MM.1S (cell line): ENCODE data around the gene HOXB1.

Experiments
- DNase-seq: peaks from one replicate; pipeline ENCODE4 v3.0.0-alpha.2; 2015
- H2AFZ ChIP-seq: fragments of 300-600 bp; sonication (generic); 2 replicates; pipeline ENCODE4 v1.6.0; 2016; ENCODE audit warnings: antibody characterized with exemption, low read length
- H3F3A ChIP-seq: fragments of 300-600 bp; sonication (generic); 2 replicates; pipeline ENCODE4 v1.6.1; 2016; ENCODE audit warnings: mild to moderate bottlenecking, antibody characterized with exemption, low read length, moderate library complexity, mixed read lengths; ENCODE audit not compliant: insufficient read depth
- H3K27ac ChIP-seq: fragments of 300-600 bp; sonication (generic); 2 replicates; pipeline ENCODE4 v1.5.1; 2016; ENCODE audit warnings: mild to moderate bottlenecking, low read length
- H3K27me3 ChIP-seq: fragments of 300-600 bp; sonication (generic); replicated peaks from 2 replicates; pipeline ENCODE4 v1.6.0; 2016; ENCODE audit warnings: low read length; ENCODE audit not compliant: insufficient read depth
- H3K36me3 ChIP-seq: fragments of 300-600 bp; sonication (generic); replicated peaks from 2 replicates; pipeline ENCODE4 v1.6.1; 2016; ENCODE audit warnings: mild to moderate bottlenecking, low read length, mixed read lengths; ENCODE audit not compliant: insufficient read depth
- H3K4me1 ChIP-seq: fragments of 300-600 bp; sonication (generic); 2 replicates; pipeline ENCODE4 v1.6.1; 2016; ENCODE audit warnings: low read length, mixed read lengths
- H3K4me2 ChIP-seq: fragments of 300-600 bp; sonication (generic); 2 replicates; pipeline ENCODE4 v1.6.0; 2016; ENCODE audit warnings: low read depth, low read length
- H3K4me3 ChIP-seq: fragments of 300-600 bp; sonication (generic); 2 replicates; pipeline ENCODE4 v1.5.1; 2016; ENCODE audit warnings: low read length, mixed read lengths
- H3K79me2 ChIP-seq: fragments of 300-600 bp; sonication (generic); 2 replicates; pipeline ENCODE4 v1.6.1; 2016; ENCODE audit warnings: mixed run types, low read length, mixed read lengths
- H3K9ac ChIP-seq: fragments of 300-600 bp; sonication (generic); 2 replicates; pipeline ENCODE4 v1.6.1; 2016; ENCODE audit warnings: low read length, mixed read lengths
- H3K9me2 ChIP-seq: fragments of 300-600 bp; sonication (generic); replicated peaks from 2 replicates; pipeline ENCODE4 v1.6.1; 2016; ENCODE audit warnings: mild to moderate bottlenecking, low read length, mixed read lengths; ENCODE audit not compliant: insufficient read depth
- H3K9me3 ChIP-seq: fragments of 300-600 bp; sonication (generic); replicated peaks from 2 replicates; pipeline ENCODE4 v1.6.1; 2016; ENCODE audit warnings: mild to moderate bottlenecking, low read length, mixed read lengths; ENCODE audit not compliant: insufficient read depth
- H4K20me1 ChIP-seq: fragments of 300-600 bp; sonication (generic); 2 replicates; pipeline ENCODE4 v1.6.1; 2016; ENCODE audit warnings: mild to moderate bottlenecking, low read length, moderate library complexity, mixed read lengths; ENCODE audit not compliant: insufficient read depth
- EZH2 ChIP-seq: fragments of 300-600 bp; sonication (generic); optimal IDR thresholded peaks from 2 replicates; pipeline ENCODE3; 2017; ENCODE audit warnings: low read depth, mild to moderate bottlenecking, antibody characterized with exemption, low read length, mixed read lengths
- EZH2phosphoT487 ChIP-seq: fragments of 300-600 bp; sonication (generic); IDR thresholded peaks from 2 replicates; pipeline ENCODE4 v1.6.1; 2018; ENCODE audit warnings: antibody characterized with exemption, low read length
- TF ChIP-seq, protein P1 (sequence below): fragments of 300-600 bp; sonication (generic); IDR thresholded peaks from 2 replicates; pipeline ENCODE4 v1.5.1; 2016; ENCODE audit warnings: antibody characterized with exemption, low read length, mixed read lengths

HOXB1 gene

DNA sequence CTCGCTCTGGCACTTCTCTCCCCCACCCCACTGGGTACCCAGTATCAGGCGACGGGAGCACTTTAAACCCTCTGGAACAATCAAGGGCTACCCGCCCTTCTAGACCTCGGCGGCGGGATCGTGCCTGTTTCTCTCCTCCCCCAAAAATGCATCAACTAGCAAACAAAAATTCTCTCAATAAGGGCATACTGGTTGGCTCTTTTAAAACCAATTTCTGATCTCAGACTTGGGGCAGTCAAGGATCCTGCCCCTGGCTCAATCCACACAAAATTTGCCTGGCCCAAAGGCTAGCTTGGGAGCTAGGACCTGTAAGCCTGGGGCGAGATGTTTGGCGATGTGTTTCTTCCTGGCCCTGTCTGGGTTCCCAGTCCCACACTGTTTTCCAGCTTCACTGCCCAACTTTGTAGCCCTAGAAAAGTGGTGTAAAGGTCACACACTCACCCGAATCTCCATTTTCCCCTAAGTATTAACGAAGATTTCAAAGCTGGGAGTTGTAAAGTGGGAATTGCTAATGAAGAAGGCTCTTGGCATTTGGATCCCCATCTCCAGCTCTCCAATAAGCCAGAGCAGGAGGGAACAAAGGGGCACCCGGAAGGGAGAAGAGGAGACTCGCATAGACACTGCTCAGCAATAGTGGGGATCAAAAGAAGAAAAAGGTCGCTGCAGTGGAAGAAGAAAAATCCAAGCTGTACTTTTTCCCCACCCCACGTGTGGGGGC is 28.5 kb upstream of the HOXB1 start:
- Histone ChIP-seq H3K9me2 (no peaks in the 10 kb centered on the region), H3K36me3 (no peaks in the 10 kb centered on the region), H2AFZ (no peak overlapping the region), H3K9me3 (no peaks in the 10 kb centered on the region), H4K20me1 (no peaks in the 10 kb centered on the region), H3F3A (no peaks in the 10 kb centered on the region), H3K4me3 (no peak overlapping the region), H3K27me3 (no peaks in the 10 kb centered on the region), H3K79me2 (no peaks in the 10 kb centered on the region), H3K9ac (no peak overlapping the region), H3K27ac (no peak overlapping the region), H3K4me1 (no peaks in the 10 kb centered on the region), H3K4me2 (no peak overlapping the region)
- no peak for TF ChIP-seq EZH2
- TF ChIP-seq, protein P1, sequence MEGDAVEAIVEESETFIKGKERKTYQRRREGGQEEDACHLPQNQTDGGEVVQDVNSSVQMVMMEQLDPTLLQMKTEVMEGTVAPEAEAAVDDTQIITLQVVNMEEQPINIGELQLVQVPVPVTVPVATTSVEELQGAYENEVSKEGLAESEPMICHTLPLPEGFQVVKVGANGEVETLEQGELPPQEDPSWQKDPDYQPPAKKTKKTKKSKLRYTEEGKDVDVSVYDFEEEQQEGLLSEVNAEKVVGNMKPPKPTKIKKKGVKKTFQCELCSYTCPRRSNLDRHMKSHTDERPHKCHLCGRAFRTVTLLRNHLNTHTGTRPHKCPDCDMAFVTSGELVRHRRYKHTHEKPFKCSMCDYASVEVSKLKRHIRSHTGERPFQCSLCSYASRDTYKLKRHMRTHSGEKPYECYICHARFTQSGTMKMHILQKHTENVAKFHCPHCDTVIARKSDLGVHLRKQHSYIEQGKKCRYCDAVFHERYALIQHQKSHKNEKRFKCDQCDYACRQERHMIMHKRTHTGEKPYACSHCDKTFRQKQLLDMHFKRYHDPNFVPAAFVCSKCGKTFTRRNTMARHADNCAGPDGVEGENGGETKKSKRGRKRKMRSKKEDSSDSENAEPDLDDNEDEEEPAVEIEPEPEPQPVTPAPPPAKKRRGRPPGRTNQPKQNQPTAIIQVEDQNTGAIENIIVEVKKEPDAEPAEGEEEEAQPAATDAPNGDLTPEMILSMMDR = no peak
- TF ChIP-seq EZH2phosphoT487 = no peak
- no peak for DNase-seq

DNA sequence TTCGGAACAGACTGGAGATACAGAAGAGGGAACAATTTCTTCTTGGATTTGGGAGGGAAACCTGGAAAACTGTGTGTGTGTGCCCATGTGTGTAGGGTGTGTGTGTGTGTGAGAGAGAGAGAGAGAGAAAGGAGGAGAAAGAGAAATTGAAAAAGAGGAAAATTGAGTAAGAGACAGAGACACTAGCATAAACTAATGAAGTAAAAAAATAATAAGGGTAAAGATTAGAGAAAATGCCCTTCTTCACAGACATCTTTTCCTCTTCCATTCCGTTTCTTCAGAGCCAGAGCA is 28.0 kb upstream of the HOXB1 start:
- no peak overlapping the region for H3K4me3 ChIP-seq
- no peaks in the 10 kb centered on the region for H4K20me1 ChIP-seq
- H3K36me3 ChIP-seq = no peaks in the 10 kb centered on the region
- no peaks in the 10 kb centered on the region for H3K27me3 ChIP-seq
- H3K79me2 ChIP-seq = no peaks in the 10 kb centered on the region
- H3F3A ChIP-seq = no peaks in the 10 kb centered on the region
- H3K4me2 ChIP-seq = no peak overlapping the region
- no peaks in the 10 kb centered on the region for H3K9me2 ChIP-seq
- no peak overlapping the region for H3K9ac ChIP-seq
- TF ChIP-seq, protein P1 = no peak
- TF ChIP-seq EZH2phosphoT487 = no peak
- no peak for TF ChIP-seq EZH2
- H2AFZ ChIP-seq = no peak overlapping the region
- no peak for DNase-seq
- no peak overlapping the region for H3K27ac ChIP-seq
- no peaks in the 10 kb centered on the region for H3K4me1 ChIP-seq
- no peaks in the 10 kb centered on the region for H3K9me3 ChIP-seq

DNA sequence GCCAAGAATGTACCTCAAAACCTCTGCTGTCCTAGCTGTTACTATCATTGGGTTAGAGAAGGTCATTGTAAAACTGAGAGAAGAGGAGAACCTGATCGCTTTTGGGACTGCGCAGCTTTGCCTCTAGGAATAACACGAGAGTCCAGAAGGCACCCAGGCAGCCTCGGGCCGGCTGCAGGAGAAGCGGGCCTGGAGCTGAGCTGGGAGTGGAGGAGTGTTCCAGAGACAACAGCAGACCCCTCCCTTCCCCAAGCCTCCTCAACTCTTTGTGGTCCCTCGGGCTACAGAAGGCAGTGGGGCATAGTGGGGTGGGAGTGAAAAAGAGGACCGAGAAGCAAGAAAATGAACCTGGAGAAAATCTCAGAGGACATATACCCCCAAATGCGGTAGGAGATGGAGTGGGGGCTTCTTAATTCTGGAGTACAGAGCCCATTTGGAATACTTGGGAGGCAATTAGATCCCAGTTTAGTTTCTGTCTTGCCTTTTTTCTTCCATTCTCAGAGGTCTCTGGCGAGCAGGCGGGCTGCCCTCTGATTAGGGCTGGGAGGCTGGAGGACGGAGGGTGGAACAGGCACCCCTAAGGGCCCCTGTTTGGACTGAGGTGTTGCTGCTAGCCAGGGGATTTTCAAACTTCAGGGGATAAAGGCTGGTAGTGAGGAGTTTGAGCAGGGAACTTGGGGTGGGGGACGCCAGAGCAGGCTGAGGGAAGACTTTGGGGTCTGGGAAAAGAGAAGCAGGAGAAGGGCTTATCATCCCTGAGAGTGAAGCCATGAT is 27.4 kb upstream of the HOXB1 start:
- Histone ChIP-seq H3K9me3 (no peaks in the 10 kb centered on the region), H3K4me3 (no peak overlapping the region), H3K4me1 (no peaks in the 10 kb centered on the region), H3K27ac (no peak overlapping the region), H4K20me1 (no peaks in the 10 kb centered on the region), H3K9me2 (no peaks in the 10 kb centered on the region), H3K27me3 (no peaks in the 10 kb centered on the region), H3K4me2 (no peak overlapping the region), H3K9ac (no peak overlapping the region), H3F3A (no peaks in the 10 kb centered on the region), H3K79me2 (no peaks in the 10 kb centered on the region), H2AFZ (no peak overlapping the region), H3K36me3 (no peaks in the 10 kb centered on the region)
- DNase-seq = no peak
- TF ChIP-seq EZH2phosphoT487 = no peak
- no peak for TF ChIP-seq EZH2
- TF ChIP-seq, protein P1 = no peak
